Glomerular visceral epithelial cell (primary cell): ENCODE data around the gene KNSTRN.

Experiments used
- DNase-seq: peaks from one replicate; pipeline ENCODE4 v3.0.0-alpha.2; 2016; ENCODE audit errors: extremely low spot score

The KNSTRN gene

GRCh38 chr15:40366457-40367370 lies 15.8 kb upstream of the KNSTRN start:
- no peak for DNase-seq

- no peak for DNase-seq
Measured at GRCh38 chr15:40367371-40367685, 15.2 kb upstream of the KNSTRN start.

GRCh38 chr15:40367686-40368611 lies 14.6 kb upstream of the KNSTRN start:
- DNase-seq = peak; percentile 89

GRCh38 chr15:40368719-40369473 lies 13.6 kb upstream of the KNSTRN start:
- DNase-seq = no peak

GRCh38 chr15:40369474-40369869 lies 13.0 kb upstream of the KNSTRN start:
- DNase-seq = no peak

- DNase-seq = no peak
Measured at GRCh38 chr15:40369971-40370370, 12.6 kb upstream of the KNSTRN start.

GRCh38 chr15:40372981-40373380 lies 9.5 kb upstream of the KNSTRN start:
- DNase-seq = no peak

- no peak for DNase-seq
Measured at GRCh38 chr15:40377606-40378005, 4.9 kb upstream of the KNSTRN start.

GRCh38 chr15:40379374-40379773 lies 3.1 kb upstream of the KNSTRN start:
- no peak for DNase-seq

GRCh38 chr15:40379853-40380252 lies 2.7 kb upstream of the KNSTRN start:
- DNase-seq = peak; percentile 61

GRCh38 chr15:40380636-40381035 lies 1.9 kb upstream of the KNSTRN start:
- DNase-seq = no peak

- no peak for DNase-seq
Measured at GRCh38 chr15:40381818-40382529, 547 bp upstream of the KNSTRN start.

- no peak for DNase-seq
Measured at GRCh38 chr15:40386480-40386879, 4.0 kb downstream of the KNSTRN start.

- no peak for DNase-seq
Measured at GRCh38 chr15:40388941-40389823, 6.7 kb downstream of the KNSTRN start.

- no peak for DNase-seq
Measured at GRCh38 chr15:40389824-40390595, 7.5 kb downstream of the KNSTRN start.

- no peak for DNase-seq
Measured at GRCh38 chr15:40392986-40393948, 10.7 kb downstream of the KNSTRN start.

- DNase-seq = no peak
Measured at GRCh38 chr15:40397688-40398412, 15.3 kb downstream of the KNSTRN start.

- DNase-seq = no peak
Measured at GRCh38 chr15:40398413-40398873, 15.9 kb downstream of the KNSTRN start.
